ENCODE results near the gene TGM6. TPM values are rescaled to one million over a fixed set of nuclear protein-coding genes. Genes with fewer than 3 reads are reported as not detected.

The TGM6 gene
- total RNA-seq, 4 donors from 2014 or later, result 0.65 TPM; not detected in 3

DNA sequence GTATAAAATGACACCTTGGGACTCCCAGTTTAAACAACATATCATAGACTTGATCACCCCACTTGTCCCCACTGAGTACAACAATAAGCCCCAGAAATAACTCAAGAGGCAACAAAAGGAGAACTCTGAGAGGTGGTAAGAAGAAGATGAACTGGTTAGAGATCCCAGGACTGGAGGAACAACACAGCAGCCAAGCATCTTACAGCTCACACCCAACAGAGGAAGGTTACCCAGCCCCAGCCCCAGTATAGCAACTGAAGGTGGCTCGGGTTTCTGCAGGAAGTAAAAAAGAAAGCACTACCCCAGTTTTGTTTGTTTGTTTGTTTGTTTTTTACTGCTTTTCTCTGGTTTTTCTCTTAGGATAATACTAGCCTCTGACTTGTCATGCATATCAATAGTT lies 17.1 kb upstream of the TGM6 start:
- DNase-seq (ENCODE audit: low spot score in 2 of 2), result no peak
- H3K4me3 ChIP-seq (ENCODE audit: low read depth, poor library complexity, severe bottlenecking), result no peak overlapping the region
- intact Hi-C loops (cut with DNase I; ENCODE audit: low total_unique reads), result no loop called here
- no peak for TF ChIP-seq POLR2A (IDR thresholded peaks at IDR 0.05)
- TF ChIP-seq, protein P1, sequence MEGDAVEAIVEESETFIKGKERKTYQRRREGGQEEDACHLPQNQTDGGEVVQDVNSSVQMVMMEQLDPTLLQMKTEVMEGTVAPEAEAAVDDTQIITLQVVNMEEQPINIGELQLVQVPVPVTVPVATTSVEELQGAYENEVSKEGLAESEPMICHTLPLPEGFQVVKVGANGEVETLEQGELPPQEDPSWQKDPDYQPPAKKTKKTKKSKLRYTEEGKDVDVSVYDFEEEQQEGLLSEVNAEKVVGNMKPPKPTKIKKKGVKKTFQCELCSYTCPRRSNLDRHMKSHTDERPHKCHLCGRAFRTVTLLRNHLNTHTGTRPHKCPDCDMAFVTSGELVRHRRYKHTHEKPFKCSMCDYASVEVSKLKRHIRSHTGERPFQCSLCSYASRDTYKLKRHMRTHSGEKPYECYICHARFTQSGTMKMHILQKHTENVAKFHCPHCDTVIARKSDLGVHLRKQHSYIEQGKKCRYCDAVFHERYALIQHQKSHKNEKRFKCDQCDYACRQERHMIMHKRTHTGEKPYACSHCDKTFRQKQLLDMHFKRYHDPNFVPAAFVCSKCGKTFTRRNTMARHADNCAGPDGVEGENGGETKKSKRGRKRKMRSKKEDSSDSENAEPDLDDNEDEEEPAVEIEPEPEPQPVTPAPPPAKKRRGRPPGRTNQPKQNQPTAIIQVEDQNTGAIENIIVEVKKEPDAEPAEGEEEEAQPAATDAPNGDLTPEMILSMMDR (IDR thresholded peaks at IDR 0.05), result no peak
- 16 to 20% methylated on average over 1 of the region's 1 CpG for WGBS, 2 donors

DNA sequence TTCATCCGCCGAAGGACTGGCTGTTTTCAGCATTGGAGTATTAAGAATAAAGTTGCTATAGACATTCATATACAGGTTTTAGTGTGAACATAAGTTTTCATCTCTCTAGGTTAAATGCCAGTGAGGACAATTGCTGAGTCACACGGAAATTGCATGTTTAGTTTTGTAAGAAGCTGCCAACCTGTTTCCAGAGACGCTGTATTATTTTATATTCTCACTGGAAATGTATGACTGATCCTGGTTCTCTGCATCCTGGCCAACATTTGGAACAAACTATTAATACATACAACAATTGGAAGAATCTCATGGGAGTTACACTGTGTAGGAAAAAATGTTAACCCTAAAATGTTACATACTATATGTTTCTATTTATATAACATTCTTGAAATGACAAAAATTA lies 16.7 kb upstream of the TGM6 start:
- intact Hi-C loops (cut with DNase I; ENCODE audit: low total_unique reads), result no loop called here
- no peak overlapping the region for H3K4me3 ChIP-seq (ENCODE audit: low read depth, poor library complexity, severe bottlenecking)
- 49 to 50% methylated on average over 4 of the region's 4 CpGs for WGBS, 2 donors
- DNase-seq (ENCODE audit: low spot score in 2 of 2), result no peak
- no peak for TF ChIP-seq POLR2A (IDR thresholded peaks at IDR 0.05)
- TF ChIP-seq, protein P1 (IDR thresholded peaks at IDR 0.05), result no peak

DNA sequence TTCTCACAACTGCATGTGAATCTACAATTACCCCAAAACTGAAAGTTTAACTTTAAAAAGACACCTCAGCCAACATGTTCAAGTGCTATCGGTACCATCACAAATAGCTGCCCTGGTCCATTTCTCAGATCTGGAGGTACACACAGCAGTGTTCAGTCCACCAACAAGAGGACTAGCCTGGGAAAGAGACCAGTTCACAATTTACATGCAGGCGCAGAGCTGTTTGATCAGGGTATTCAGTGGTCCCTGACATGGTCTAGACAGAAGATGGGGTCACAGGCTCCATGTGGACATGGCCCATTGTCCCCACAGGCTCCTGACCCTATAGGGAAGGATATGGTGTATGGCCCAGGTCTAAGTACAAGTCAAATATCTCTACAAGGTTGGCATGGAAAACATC lies 15.6 kb upstream of the TGM6 start:
- DNase-seq (ENCODE audit: low spot score in 2 of 2), result peak in 1 of 2 donors; percentile 34
- H3K4me3 ChIP-seq (ENCODE audit: low read depth, poor library complexity, severe bottlenecking), result no peak overlapping the region
- TF ChIP-seq, protein P1 (IDR thresholded peaks at IDR 0.05), result no peak
- TF ChIP-seq POLR2A (IDR thresholded peaks at IDR 0.05), result no peak
- 87 to 93% methylated on average over 2 of the region's 2 CpGs for WGBS, 2 donors
- intact Hi-C loops (cut with DNase I; ENCODE audit: low total_unique reads), result no loop called here

DNA sequence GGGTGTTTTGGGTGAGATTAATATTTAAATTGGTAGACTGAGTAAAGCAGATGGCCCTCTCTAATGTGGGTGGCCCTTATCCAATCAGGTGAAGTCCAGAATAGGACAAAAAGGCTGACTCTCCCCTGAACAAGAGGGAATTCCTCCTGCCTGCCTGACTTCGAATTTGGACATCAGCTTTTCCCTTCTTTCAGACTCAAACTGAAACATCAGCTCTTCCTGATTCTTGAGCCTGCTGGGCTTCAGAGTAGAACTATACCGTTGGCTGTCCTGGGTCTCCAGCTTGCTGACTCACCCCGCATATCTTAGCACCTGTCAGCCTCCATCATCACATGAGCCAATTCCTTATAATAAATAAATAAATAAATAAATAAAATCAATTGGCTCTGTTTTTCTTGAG lies 15.0 kb upstream of the TGM6 start:
- intact Hi-C loops (cut with DNase I; ENCODE audit: low total_unique reads), result no loop called here
- H3K4me3 ChIP-seq (ENCODE audit: low read depth, poor library complexity, severe bottlenecking), result no peak overlapping the region
- DNase-seq (ENCODE audit: low spot score in 2 of 2), result no peak
- WGBS, 2 donors, result 69 to 71% methylated on average over 3 of the region's 3 CpGs
- TF ChIP-seq POLR2A (IDR thresholded peaks at IDR 0.05), result no peak
- TF ChIP-seq, protein P1 (IDR thresholded peaks at IDR 0.05), result no peak

DNA sequence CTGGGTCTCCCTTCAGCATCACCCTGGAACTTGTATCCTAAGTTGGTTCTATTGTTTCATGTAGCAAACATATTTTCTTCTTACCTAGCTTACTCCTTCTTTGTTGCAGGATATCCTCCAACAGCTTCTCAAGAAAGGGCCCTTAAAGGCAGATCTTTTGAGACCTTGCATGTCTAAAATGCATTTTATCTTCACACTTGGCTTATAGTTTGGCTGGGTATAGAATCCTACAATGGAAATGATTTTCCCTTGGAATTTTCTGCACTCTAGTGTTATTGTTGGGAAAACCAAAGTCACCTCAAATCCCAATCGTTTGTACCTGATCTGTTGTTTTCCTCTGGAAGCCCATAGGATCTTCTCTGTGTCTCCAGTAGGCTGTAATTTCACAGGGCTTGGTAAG lies 12.1 kb upstream of the TGM6 start:
- intact Hi-C loops (cut with DNase I; ENCODE audit: low total_unique reads), result no loop called here
- no peak for TF ChIP-seq POLR2A (IDR thresholded peaks at IDR 0.05)
- TF ChIP-seq, protein P1 (IDR thresholded peaks at IDR 0.05), result no peak
- no peak overlapping the region for H3K4me3 ChIP-seq (ENCODE audit: low read depth, poor library complexity, severe bottlenecking)
- no peak for DNase-seq (ENCODE audit: low spot score in 2 of 2)
- 50 to 54% methylated on average over 1 of the region's 1 CpG for WGBS, 2 donors

DNA sequence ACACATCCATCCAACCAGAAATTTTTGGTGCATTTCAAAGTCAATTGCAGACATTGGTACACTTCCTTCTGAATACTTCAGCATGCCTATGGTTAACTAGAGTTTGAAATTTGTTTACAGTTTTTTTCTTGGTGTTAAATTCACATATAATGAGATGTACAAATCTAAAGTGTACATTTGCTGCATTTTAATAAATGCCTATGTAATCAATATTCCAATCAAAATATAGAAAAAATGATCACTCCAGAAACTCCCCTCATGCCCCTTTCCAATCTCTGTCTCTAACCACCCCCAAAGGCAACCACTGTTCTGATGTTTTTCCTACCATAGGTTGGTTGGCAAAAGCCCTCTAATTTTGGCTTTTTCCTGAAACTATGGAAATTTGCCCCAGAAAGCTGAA lies 7.6 kb upstream of the TGM6 start:
- no peak for TF ChIP-seq POLR2A (IDR thresholded peaks at IDR 0.05)
- TF ChIP-seq, protein P1 (IDR thresholded peaks at IDR 0.05), result no peak
- H3K4me3 ChIP-seq (ENCODE audit: low read depth, poor library complexity, severe bottlenecking), result no peak overlapping the region
- intact Hi-C loops (cut with DNase I; ENCODE audit: low total_unique reads), result no loop called here
- DNase-seq (ENCODE audit: low spot score in 2 of 2), result no peak

Measured in lower leg skin (tissue), 4 donors.